Skeletal muscle satellite cell (primary cell): Measurements from ENCODE around the gene ROR1.

Experiments used
- H3K27me3 ChIP-seq: 2 replicates; pipeline ENCODE4 v1.7.0; 2013; ENCODE audit warnings: low read length; ENCODE audit not compliant: control insufficient read depth, insufficient read depth
- H3K36me3 ChIP-seq: 2 replicates; pipeline ENCODE4 v1.7.0; 2013; ENCODE audit warnings: mild to moderate bottlenecking, control low read depth, low read length; ENCODE audit not compliant: insufficient read depth
- H3K4me1 ChIP-seq: 2 replicates; pipeline ENCODE4 v1.7.0; 2013; ENCODE audit warnings: low read length; ENCODE audit not compliant: control insufficient read depth, insufficient read depth
- H3K4me2 ChIP-seq: 2 replicates; pipeline ENCODE4 v1.7.0; 2013; ENCODE audit warnings: mild to moderate bottlenecking, low read length
- H3K4me3 ChIP-seq: 2 replicates; pipeline ENCODE4 v1.7.0; 2013; ENCODE audit warnings: low read length
- H3K9ac ChIP-seq: 2 replicates; pipeline ENCODE4 v1.7.0; 2013; ENCODE audit warnings: mild to moderate bottlenecking, low read depth, low read length, moderate library complexity
- H3K9me3 ChIP-seq: replicated peaks from 2 replicates; pipeline ENCODE4 v1.7.0; 2013; ENCODE audit warnings: mild to moderate bottlenecking, control low read depth, low read length

Gene ROR1

GRCh38 chr1:63893976-63894375, 120.2 kb downstream of the ROR1 start:
- no peak overlapping the region for H3K9ac ChIP-seq
- no peak overlapping the region for H3K4me3 ChIP-seq
- H3K27me3 ChIP-seq: no peaks in the 10 kb centered on the region
- no peak overlapping the region for H3K4me2 ChIP-seq
- H3K4me1 ChIP-seq: peaks cover 25% of the 10 kb centered on the region
- H3K36me3 ChIP-seq: no peaks in the 10 kb centered on the region
- H3K9me3 ChIP-seq: no peaks in the 10 kb centered on the region

- Histone ChIP-seq H3K4me3 (no peak overlapping the region), H3K27me3 (no peaks in the 10 kb centered on the region), H3K9ac (no peak overlapping the region), H3K36me3 (no peaks in the 10 kb centered on the region), H3K4me1 (peaks cover 21% of the 10 kb centered on the region), H3K4me2 (no peak overlapping the region), H3K9me3 (no peaks in the 10 kb centered on the region)
These were observed 120.9 kb downstream of the ROR1 start for GRCh38 chr1:63894627-63895265.

GRCh38 chr1:63896755-63897154, 122.9 kb downstream of the ROR1 start:
- H3K9me3 ChIP-seq: no peaks in the 10 kb centered on the region

GRCh38 chr1:63898428-63899196, 124.8 kb downstream of the ROR1 start:
- Histone ChIP-seq H3K9me3 (no peaks in the 10 kb centered on the region), H3K9ac (no peak overlapping the region), H3K4me3 (no peak overlapping the region), H3K27me3 (no peaks in the 10 kb centered on the region), H3K36me3 (no peaks in the 10 kb centered on the region), H3K4me1 (peaks cover 20% of the 10 kb centered on the region), H3K4me2 (no peak overlapping the region)

More at GRCh38 chr1:63896755-63897154, 122.9 kb downstream of the ROR1 start:
- Histone ChIP-seq H3K4me2 (no peak overlapping the region), H3K36me3 (no peaks in the 10 kb centered on the region), H3K27me3 (no peaks in the 10 kb centered on the region), H3K4me3 (no peak overlapping the region), H3K9ac (no peak overlapping the region), H3K4me1 (peaks cover 21% of the 10 kb centered on the region)

- Histone ChIP-seq H3K4me2 (no peak overlapping the region), H3K4me1 (peaks cover 11% of the 10 kb centered on the region), H3K9me3 (no peaks in the 10 kb centered on the region), H3K4me3 (no peak overlapping the region), H3K9ac (no peak overlapping the region), H3K27me3 (no peaks in the 10 kb centered on the region), H3K36me3 (no peaks in the 10 kb centered on the region)
These were observed 127.3 kb downstream of the ROR1 start for GRCh38 chr1:63901094-63901493.

GRCh38 chr1:63902844-63903589, 129.2 kb downstream of the ROR1 start:
- H3K9me3 ChIP-seq: no peaks in the 10 kb centered on the region
- H3K27me3 ChIP-seq: no peaks in the 10 kb centered on the region
- H3K4me2 ChIP-seq: peak overlapping the region; percentile 4
- H3K4me3 ChIP-seq: no peak overlapping the region
- no peaks in the 10 kb centered on the region for H3K36me3 ChIP-seq
- peaks cover 14% of the 10 kb centered on the region for H3K4me1 ChIP-seq
- H3K9ac ChIP-seq: no peak overlapping the region

- Histone ChIP-seq H3K9ac (no peak overlapping the region), H3K4me1 (peaks cover 16% of the 10 kb centered on the region), H3K9me3 (no peaks in the 10 kb centered on the region), H3K27me3 (no peaks in the 10 kb centered on the region), H3K36me3 (no peaks in the 10 kb centered on the region), H3K4me3 (no peak overlapping the region), H3K4me2 (no peak overlapping the region)
These were observed 130.3 kb downstream of the ROR1 start for GRCh38 chr1:63903947-63904610.

GRCh38 chr1:63904826-63905225, 131.0 kb downstream of the ROR1 start:
- Histone ChIP-seq H3K9ac (no peak overlapping the region), H3K4me2 (no peak overlapping the region), H3K4me3 (no peak overlapping the region), H3K4me1 (peaks cover 16% of the 10 kb centered on the region), H3K27me3 (no peaks in the 10 kb centered on the region), H3K36me3 (no peaks in the 10 kb centered on the region), H3K9me3 (no peaks in the 10 kb centered on the region)

GRCh38 chr1:63906047-63906704, 132.4 kb downstream of the ROR1 start:
- H3K9ac ChIP-seq: no peak overlapping the region
- H3K36me3 ChIP-seq: no peaks in the 10 kb centered on the region
- H3K4me2 ChIP-seq: no peak overlapping the region
- H3K9me3 ChIP-seq: no peaks in the 10 kb centered on the region
- peaks cover 16% of the 10 kb centered on the region for H3K4me1 ChIP-seq
- no peaks in the 10 kb centered on the region for H3K27me3 ChIP-seq
- H3K4me3 ChIP-seq: no peak overlapping the region

GRCh38 chr1:63907051-63907450, 133.2 kb downstream of the ROR1 start:
- no peaks in the 10 kb centered on the region for H3K9me3 ChIP-seq
- H3K27me3 ChIP-seq: no peaks in the 10 kb centered on the region
- peaks cover 16% of the 10 kb centered on the region for H3K4me1 ChIP-seq
- H3K9ac ChIP-seq: no peak overlapping the region
- H3K36me3 ChIP-seq: no peaks in the 10 kb centered on the region
- H3K4me3 ChIP-seq: no peak overlapping the region
- H3K4me2 ChIP-seq: no peak overlapping the region

- H3K4me2 ChIP-seq: no peak overlapping the region
- peaks cover 6% of the 10 kb centered on the region for H3K4me1 ChIP-seq
- H3K27me3 ChIP-seq: no peaks in the 10 kb centered on the region
- H3K9me3 ChIP-seq: no peaks in the 10 kb centered on the region
- no peak overlapping the region for H3K4me3 ChIP-seq
- H3K9ac ChIP-seq: no peak overlapping the region
- no peaks in the 10 kb centered on the region for H3K36me3 ChIP-seq
These were observed 134.2 kb downstream of the ROR1 start for GRCh38 chr1:63908016-63908415.
